Activated CD4-positive, alpha-beta T cell treated with anti-CD3 and anti-CD28 coated beads, Interleukin-2, Interleukin-4, amounts not matched to agents 100 ng/mL and 50 ng/mL, durations not matched to agents 16 hours and 8 hours (primary cell): Measurements from ENCODE around the gene ZBTB37.
A peak's percentile ranks its signal among the peaks of the same experiment; 100 is the strongest.
"Not testable (repeated sequence)": the region's sequence is repeated elsewhere in the genome, so short reads cannot be mapped to it uniquely, and the experiment has no call there.

Source experiments
- DNase-seq: peaks from one replicate; pipeline ENCODE4 v3.0.0-alpha.2; 2020; ENCODE audit warnings: low spot score

The ZBTB37 gene

DNA sequence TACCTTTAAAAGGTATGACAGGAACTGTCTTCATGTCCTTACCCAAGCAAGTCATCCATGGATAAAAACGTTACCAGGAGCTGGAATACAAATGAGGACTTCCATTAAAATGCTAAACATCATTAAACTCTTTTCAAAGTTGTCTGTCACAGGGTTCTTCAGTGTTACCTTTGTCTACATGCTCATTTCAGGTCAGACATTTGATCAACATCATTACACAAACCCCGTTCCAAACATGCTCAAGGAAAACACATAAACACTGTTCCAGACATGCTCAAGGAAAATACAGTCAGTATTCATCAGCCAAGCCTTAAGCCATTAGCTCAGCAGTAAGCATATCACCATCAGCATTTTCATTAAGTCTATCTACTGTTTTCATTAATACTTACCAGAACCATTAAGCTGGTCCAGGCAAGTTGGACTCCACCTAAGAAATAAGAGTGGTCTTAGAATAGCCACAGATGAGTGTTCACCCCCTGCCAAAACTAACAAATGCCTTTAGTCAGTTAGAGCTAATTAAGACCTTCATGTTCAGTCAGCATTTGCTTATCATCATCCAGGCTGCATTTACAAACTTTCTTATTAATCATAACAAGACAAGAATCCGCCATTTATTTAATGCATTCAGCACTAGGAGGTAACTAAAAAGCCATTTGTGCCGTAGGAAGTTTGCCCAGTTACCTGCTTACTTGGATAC is 2.6 kb upstream of the ZBTB37 start:
- DNase-seq, result peak; percentile 29

- peak; percentile 28 for DNase-seq
Observed at GRCh38 chr1:173866413-173867115, 1.6 kb upstream of the ZBTB37 start.

GRCh38 chr1:173867141-173867752 is 933 bp upstream of the ZBTB37 start:
- DNase-seq, result no peak

DNA sequence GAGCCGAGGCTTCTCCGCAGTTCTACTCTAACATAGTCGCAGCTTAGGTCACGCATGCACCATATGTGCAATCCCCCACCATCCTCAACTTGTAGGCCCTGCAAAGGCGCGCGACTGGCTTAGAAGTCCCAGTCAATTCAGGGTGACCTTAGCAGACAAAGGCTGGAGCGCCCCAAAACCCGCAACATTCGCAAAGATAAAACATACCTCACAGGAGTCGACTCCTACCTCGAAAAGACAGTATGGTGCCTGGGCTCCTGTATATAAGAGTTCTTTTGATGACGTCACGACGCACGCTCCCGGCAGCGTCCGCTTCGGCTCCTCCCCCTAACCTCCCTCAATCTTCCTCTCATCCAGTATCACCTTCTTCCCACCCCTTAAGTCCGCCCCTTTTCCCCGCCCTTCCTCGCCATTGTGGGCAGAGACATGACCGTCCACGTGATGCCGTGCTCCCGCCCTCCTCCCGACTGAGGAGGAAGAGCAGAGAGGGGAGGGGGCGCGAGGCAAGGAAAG is 371 bp upstream of the ZBTB37 start, which contains the start of gene GAS5:
TSS of gene GAS5 (minus strand) at position 237 of the 513 bp plus-strand sequence.
- DNase-seq, result peak; percentile 100

DNA sequence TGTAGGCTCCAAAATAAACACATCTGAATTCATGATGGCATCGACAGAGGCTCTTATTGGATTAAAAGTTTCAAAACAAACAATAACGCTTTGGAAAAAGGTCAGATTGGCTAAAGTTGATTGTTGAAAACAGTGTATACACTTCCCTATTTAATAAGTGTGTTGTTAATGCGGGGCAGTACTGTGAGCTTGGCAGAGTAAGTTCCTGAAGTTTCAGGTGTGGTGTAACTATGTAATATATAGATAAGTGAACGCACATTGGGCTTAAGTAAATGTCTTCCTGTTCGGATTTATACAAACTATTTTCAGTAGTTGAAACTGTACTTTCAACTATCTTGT is 810 bp downstream of the ZBTB37 start:
- no peak for DNase-seq

DNA sequence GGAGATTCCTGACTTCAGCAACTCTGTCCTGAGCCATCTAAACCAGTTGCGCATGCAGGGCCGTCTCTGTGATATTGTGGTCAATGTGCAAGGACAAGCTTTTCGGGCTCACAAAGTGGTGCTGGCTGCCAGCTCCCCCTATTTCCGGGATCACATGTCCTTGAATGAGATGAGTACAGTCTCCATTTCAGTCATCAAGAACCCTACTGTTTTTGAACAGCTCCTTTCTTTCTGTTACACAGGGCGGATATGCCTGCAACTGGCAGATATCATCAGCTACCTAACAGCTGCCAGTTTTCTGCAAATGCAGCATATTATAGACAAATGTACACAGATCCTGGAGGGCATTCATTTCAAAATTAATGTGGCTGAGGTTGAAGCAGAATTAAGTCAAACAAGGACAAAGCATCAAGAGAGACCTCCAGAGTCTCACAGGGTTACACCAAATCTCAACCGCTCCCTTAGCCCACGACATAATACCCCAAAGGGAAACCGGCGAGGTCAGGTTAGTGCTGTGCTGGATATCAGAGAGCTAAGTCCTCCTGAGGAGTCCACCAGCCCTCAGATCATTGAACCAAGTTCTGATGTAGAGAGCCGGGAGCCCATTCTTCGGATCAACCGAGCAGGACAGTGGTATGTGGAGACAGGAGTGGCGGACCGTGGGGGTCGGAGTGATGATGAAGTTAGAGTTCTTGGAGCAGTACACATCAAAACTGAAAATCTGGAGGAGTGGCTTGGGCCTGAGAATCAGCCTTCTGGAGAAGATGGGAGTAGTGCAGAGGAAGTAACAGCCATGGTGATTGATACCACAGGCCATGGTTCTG is 2.3 kb downstream of the ZBTB37 start:
- peak; percentile 88 for DNase-seq

- no peak for DNase-seq
Observed at GRCh38 chr1:173871091-173871490, 2.9 kb downstream of the ZBTB37 start.

GRCh38 chr1:173871500-173871899 is 3.3 kb downstream of the ZBTB37 start:
- DNase-seq, result no peak

- no peak for DNase-seq
Observed at GRCh38 chr1:173876732-173877131, 8.6 kb downstream of the ZBTB37 start.

DNA sequence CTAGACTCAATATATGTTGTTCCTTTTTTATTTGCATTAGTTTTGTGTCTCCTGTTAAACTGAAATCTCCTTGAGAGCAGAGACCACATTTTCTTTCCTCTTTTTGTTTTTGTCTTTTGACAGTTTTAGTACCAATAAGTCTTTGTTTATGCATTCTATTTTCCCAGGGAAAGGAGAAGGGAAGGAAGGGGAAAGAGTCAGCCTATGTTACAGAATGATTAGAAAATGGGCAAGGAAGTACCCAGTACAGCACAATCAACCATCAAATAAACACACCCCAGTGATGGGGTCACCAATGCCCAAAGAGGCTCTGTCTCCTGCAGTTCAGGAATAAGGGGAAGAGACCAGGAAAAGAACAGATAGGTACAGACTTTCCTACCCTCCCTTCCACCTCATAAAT is 10.1 kb downstream of the ZBTB37 start:
- DNase-seq, result no peak

- DNase-seq, result not testable (repeated sequence)
Observed at GRCh38 chr1:173881117-173881516, 12.9 kb downstream of the ZBTB37 start.

DNA sequence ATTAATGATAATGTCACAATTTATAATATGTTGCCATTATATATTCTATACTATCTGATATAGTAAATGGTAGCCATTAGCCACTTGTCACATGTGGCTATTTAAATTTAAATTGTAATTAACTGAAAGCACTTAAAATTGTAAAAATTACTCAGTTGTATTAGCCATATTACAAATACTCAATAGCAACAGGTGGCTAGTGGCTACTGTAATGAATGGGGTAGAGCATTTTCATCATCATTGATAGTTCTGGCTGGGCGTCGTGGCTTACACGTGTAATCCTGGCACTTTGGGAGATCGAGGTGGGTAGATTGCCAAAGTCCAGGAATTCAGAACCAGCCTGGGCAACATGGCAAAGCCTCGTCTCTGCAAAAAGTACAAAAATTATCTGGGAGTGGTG is 16.5 kb downstream of the ZBTB37 start:
- no peak for DNase-seq

DNA sequence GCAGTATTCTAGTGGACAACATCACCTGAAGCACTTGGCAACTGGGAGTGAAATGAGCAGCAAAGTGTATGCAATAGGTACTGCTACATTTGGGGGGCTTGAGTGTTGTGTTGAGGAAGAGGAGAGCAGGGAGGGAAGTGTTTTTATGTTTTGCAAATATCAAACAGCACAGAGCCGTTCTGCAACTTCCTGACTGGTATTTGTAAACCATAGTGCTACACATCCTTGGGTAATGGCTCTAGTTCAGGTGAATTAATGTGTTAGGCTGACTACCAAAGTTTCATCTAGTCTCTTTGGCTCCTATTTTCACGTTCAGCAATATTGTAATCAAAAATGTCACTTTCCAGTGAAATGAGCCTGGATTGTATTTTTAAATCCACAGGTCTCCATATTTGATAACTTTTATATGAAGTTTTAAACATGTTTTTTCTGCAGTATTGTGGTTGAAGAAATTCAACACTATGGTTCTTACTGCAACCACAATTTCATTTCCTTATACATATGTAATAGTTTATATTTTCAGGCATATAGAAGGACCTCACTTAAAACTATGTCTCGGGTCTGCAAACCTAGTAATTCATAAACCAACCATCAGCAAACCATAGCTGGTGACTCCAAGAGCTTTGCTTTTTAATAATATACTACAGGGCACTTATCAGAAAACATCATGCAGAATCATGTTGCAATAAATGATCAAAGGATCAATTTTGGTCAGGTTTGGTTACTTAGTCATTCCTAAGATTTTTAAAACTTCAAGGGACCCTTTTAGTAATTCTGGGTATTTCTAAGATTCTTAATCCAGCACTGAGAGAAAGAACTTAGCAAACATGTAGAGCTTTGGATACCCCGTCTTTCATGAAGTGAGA is 18.8 kb downstream of the ZBTB37 start:
- DNase-seq, result no peak

GRCh38 chr1:173887627-173888026 is 19.4 kb downstream of the ZBTB37 start:
- DNase-seq, result no peak

- no peak for DNase-seq
Observed at GRCh38 chr1:173888749-173889148, 20.6 kb downstream of the ZBTB37 start.

DNA sequence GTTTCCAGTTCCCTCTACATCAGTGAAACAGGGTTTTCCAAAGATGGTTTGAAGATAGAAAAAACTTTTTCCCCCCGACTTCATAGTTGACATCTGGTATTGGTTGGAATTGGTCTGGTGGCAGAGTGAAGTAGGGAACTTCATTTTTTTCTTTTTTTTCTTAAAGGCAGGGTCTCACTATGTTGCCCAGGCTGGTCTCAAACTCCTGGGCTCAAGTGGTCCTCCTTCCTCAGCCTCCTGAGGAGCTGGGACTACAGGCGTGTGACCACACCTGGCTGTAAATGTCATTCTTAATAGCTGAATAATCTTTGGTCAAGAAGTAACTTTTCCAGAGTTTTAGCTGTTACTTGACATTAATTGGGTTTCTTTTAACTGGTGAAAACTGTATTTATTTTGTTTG is 21.7 kb downstream of the ZBTB37 start:
- DNase-seq, result no peak

GRCh38 chr1:173893611-173894010 is 25.4 kb downstream of the ZBTB37 start:
- DNase-seq, result no peak

- no peak for DNase-seq
Observed at GRCh38 chr1:173894189-173894588, 26.0 kb downstream of the ZBTB37 start.

GRCh38 chr1:173900427-173900826 is 32.2 kb downstream of the ZBTB37 start:
- DNase-seq, result no peak

DNA sequence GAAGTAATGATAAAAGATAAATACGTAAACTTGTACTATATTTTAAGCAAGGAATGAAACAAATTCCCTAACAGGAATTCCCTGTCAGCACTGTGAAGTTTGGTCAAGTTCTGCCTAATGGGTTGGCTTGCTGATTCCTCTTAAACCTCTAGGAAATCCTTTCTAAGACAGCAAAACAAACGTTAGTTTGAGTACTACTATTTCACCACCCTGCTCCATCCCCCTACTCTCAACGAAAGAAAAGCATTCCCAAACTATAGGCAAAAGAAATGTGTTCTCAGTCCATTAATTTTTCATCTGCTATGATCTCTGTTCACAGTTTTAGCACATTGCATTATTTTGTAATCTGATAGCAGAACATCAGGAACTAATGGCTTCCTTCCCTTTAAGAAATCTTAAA is 32.8 kb downstream of the ZBTB37 start:
- DNase-seq, result no peak

DNA sequence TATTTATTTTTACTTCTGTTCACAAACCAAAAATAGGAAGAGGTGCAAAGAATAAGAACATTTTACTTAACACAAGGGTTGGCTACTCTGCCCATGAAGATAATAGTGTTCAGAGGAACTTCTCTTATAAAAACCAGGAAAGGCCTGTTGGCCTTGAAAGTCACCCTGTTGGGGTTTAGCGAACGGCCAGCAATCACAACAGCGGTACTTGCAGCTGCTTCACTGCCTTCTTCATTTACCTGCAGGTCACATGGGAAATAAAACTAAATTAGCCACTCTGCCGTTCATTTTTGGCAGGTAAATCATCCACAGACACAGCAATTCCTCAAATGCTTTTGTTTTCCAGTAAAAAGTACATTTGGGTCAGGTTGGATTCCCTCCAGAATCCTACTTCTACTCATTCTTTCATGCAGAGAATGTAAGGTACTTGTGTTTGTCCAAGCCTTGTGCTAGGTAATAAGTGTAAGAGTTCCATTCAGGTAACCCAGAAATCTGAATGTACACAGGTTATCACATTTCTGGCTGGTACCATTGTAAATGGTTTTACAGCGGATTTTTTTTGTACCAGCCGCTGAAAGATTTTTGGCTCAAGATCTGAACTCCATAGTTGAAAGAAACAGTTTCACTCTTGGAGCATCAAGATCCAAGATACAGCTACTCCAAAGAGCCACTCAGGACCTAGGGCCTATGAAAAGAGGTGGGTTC is 35.8 kb downstream of the ZBTB37 start:
- no peak for DNase-seq
